GM19193 (cell line): ENCODE data around the gene KLHL18.

Experiments used
- POLR2A ChIP-seq: IDR thresholded peaks from 4 replicates; pipeline ENCODE4 v1.6.1; 2011; ENCODE audit not compliant: insufficient read depth, insufficient read length; ENCODE audit errors: extremely low read depth

The KLHL18 gene

GRCh38 chr3:47333907-47334306 is 51.2 kb downstream of the KLHL18 start:
- TF ChIP-seq POLR2A: no peak

GRCh38 chr3:47337656-47338055 is 54.9 kb downstream of the KLHL18 start:
- TF ChIP-seq POLR2A: no peak

- TF ChIP-seq POLR2A: no peak
Observed at GRCh38 chr3:47339951-47340350, 57.2 kb downstream of the KLHL18 start.

GRCh38 chr3:47340866-47341265 is 58.1 kb downstream of the KLHL18 start:
- no peak for TF ChIP-seq POLR2A

GRCh38 chr3:47342151-47342550 is 59.4 kb downstream of the KLHL18 start:
- TF ChIP-seq POLR2A: no peak

GRCh38 chr3:47342812-47343211 is 60.1 kb downstream of the KLHL18 start:
- no peak for TF ChIP-seq POLR2A

- no peak for TF ChIP-seq POLR2A
Observed at GRCh38 chr3:47343471-47343971, 60.8 kb downstream of the KLHL18 start.

- no peak for TF ChIP-seq POLR2A
Observed at GRCh38 chr3:47344971-47345370, 62.2 kb downstream of the KLHL18 start.

GRCh38 chr3:47347217-47347801 is 64.6 kb downstream of the KLHL18 start:
- no peak for TF ChIP-seq POLR2A

GRCh38 chr3:47348411-47349154 is 65.8 kb downstream of the KLHL18 start:
- no peak for TF ChIP-seq POLR2A

GRCh38 chr3:47355010-47355409 is 72.3 kb downstream of the KLHL18 start:
- no peak for TF ChIP-seq POLR2A

GRCh38 chr3:47356201-47356600 is 73.5 kb downstream of the KLHL18 start:
- no peak for TF ChIP-seq POLR2A

GRCh38 chr3:47359323-47359722 is 76.6 kb downstream of the KLHL18 start:
- no peak for TF ChIP-seq POLR2A

GRCh38 chr3:47362701-47363100 is 80.0 kb downstream of the KLHL18 start:
- TF ChIP-seq POLR2A: no peak

GRCh38 chr3:47365213-47366153 is 82.7 kb downstream of the KLHL18 start:
- TF ChIP-seq POLR2A: no peak
